CD14-positive monocyte (primary cell): ENCODE data around the gene BRAF. TPM values are rescaled to one million over a fixed set of nuclear protein-coding genes. Genes with fewer than 3 reads are reported as not detected.

Experiments used
- DNase-seq, 3 donors: peaks; one replicate each; pipeline ENCODE4 v3.0.0-alpha.2; 2011 to 2022
- H2AFZ ChIP-seq: 2 replicates; pipeline ENCODE4 v1.6.0; 2012; ENCODE audit warnings: mild to moderate bottlenecking, low read depth, low read length, inconsistent platforms; ENCODE audit not compliant: insufficient read depth, poor library complexity, severe bottlenecking
- H3K27ac ChIP-seq, 2 donors: 1 replicate in 1 of 2; 2 replicates in 1 of 2; pipeline ENCODE4 v1.5.1; 2012 to 2013; ENCODE audit warnings: low read length in 2 of 2, control low read depth in 1 of 2, inconsistent platforms in 1 of 2, low read depth in 1 of 2, mild to moderate bottlenecking in 1 of 2
- H3K27me3 ChIP-seq, 2 donors: one replicate each; pipeline versions ENCODE4 v1.6.0 to v1.6.1; 2011 to 2013; ENCODE audit warnings: low read length in 2 of 2; ENCODE audit not compliant: control insufficient read depth in 2 of 2, insufficient read depth in 2 of 2
- H3K36me3 ChIP-seq, 2 donors: replicated peaks in 1 of 2; 1 replicate in 1 of 2; 2 replicates in 1 of 2; pipeline versions ENCODE4 v1.5.1 to v1.6.1; 2012 to 2013; ENCODE audit warnings: low read length in 2 of 2, control low read depth in 1 of 2, inconsistent platforms in 1 of 2, mild to moderate bottlenecking in 1 of 2; ENCODE audit not compliant: insufficient read depth in 2 of 2, control insufficient read depth in 1 of 2
- H3K4me1 ChIP-seq, 2 donors: 1 replicate in 1 of 2; 2 replicates in 1 of 2; pipeline versions ENCODE4 v1.5.1 to v1.6.1; 2012 to 2013; ENCODE audit warnings: low read length in 2 of 2, control low read depth in 1 of 2, inconsistent platforms in 1 of 2, mild to moderate bottlenecking in 1 of 2, moderate library complexity in 1 of 2; ENCODE audit not compliant: insufficient read depth in 2 of 2, control insufficient read depth in 1 of 2
- H3K4me2 ChIP-seq: replicated peaks from 2 replicates; pipeline ENCODE3; 2012; ENCODE audit warnings: low read length, moderate library complexity, mild to moderate bottlenecking; ENCODE audit not compliant: poor library complexity, severe bottlenecking; ENCODE audit errors: extremely low read depth
- H3K4me3 ChIP-seq, 3 experiments: fragments of 200-600 bp in 1 of 3; sonication (generic) in 1 of 3; replicated peaks in 1 of 3; 1 replicate in 2 of 3; 2 replicates in 1 of 3; pipeline ENCODE4 v1.5.1; 2011 to 2013; ENCODE audit warnings: low read length in 3 of 3, mild to moderate bottlenecking in 3 of 3, control low read depth in 2 of 3, low read depth in 2 of 3, inconsistent platforms in 1 of 3, moderate library complexity in 1 of 3
- H3K79me2 ChIP-seq: 2 replicates; pipeline ENCODE4 v1.6.0; 2012; ENCODE audit warnings: mild to moderate bottlenecking, control low read depth, inconsistent platforms, low read length, moderate library complexity; ENCODE audit not compliant: insufficient read depth
- H3K9ac ChIP-seq: 2 replicates; pipeline ENCODE4 v1.6.0; 2017; ENCODE audit warnings: low read length, mild to moderate bottlenecking; ENCODE audit not compliant: insufficient read depth, poor library complexity, severe bottlenecking
- H3K9me3 ChIP-seq, 2 donors: replicated peaks in 1 of 2; 1 replicate in 1 of 2; 2 replicates in 1 of 2; pipeline versions ENCODE4 v1.5.1 to v1.6.1; 2012 to 2013; ENCODE audit warnings: low read length in 2 of 2, control low read depth in 1 of 2; ENCODE audit not compliant: control insufficient read depth in 1 of 2, insufficient read depth in 1 of 2
- H4K20me1 ChIP-seq: 2 replicates; pipeline ENCODE4 v1.6.0; 2012; ENCODE audit warnings: mild to moderate bottlenecking, low read length, control low read depth, moderate library complexity; ENCODE audit not compliant: insufficient read depth
- H3K27ac Mint-ChIP-seq, 7 donors: one replicate each; pipeline ENCODE4 v1.8.0; 2020; ENCODE audit warnings: mild to moderate bottlenecking in 7 of 7, mixed read lengths in 7 of 7, moderate library complexity in 6 of 7, inconsistent platforms in 2 of 7
- H3K27me3 Mint-ChIP-seq, 3 donors: one replicate each; pipeline ENCODE4 v1.8.0; 2021 to 2022; ENCODE audit warnings: low read depth in 3 of 3, mild to moderate bottlenecking in 3 of 3, mixed read lengths in 3 of 3, moderate library complexity in 3 of 3, inconsistent platforms in 1 of 3
- H3K36me3 Mint-ChIP-seq, 2 donors: one replicate each; pipeline ENCODE4 v1.8.0; 2020; ENCODE audit warnings: mixed read lengths in 2 of 2, inconsistent platforms in 1 of 2, mild to moderate bottlenecking in 1 of 2
- H3K4me1 Mint-ChIP-seq: one replicate; pipeline ENCODE4 v1.8.0; 2020; ENCODE audit warnings: mild to moderate bottlenecking, mixed read lengths
- H3K4me3 Mint-ChIP-seq, 2 donors: one replicate each; pipeline ENCODE4 v1.8.0; 2020; ENCODE audit warnings: mild to moderate bottlenecking in 2 of 2, mixed read lengths in 2 of 2, moderate library complexity in 1 of 2
- H3K9me3 Mint-ChIP-seq, 7 donors: one replicate each; pipeline ENCODE4 v1.8.0; 2020 to 2022; ENCODE audit warnings: mixed read lengths in 7 of 7, mild to moderate bottlenecking in 6 of 7, moderate library complexity in 6 of 7, inconsistent platforms in 2 of 7
- CTCF ChIP-seq: fragments of 200-600 bp; IDR thresholded peaks from one replicate; pipeline ENCODE4 v1.8.0; 2022; ENCODE audit warnings: antibody characterized with exemption, mild to moderate bottlenecking
- WGBS: methylation state at CpG from one replicate; pipeline ENCODE4 v1.1.5; 2013; ENCODE audit warnings: missing lambda C conversion rate; ENCODE audit not compliant: insufficient coverage; 5-methylcytosine and 5-hydroxymethylcytosine counted together
- intact Hi-C, 2 donors: fragments of 100-400 bp; cut with micrococcal nuclease; formaldehyde crosslinking; loops; one replicate each; pipeline versions ENCODE4 v1.15.0 to v1.15.1; 2023
- polyA plus RNA-seq, 3 donors: library from polyadenylated mRNA; depleted of rRNA in 1 of 3; unstranded in 2 of 3; stranded (reverse) in 1 of 3; fragments of 300-500 nt in 2 of 3; fragments of >200 nt in 1 of 3; fragmentation: Illumina TruSeq in 2 of 3; gene quantifications; 1 replicate in 2 of 3; 2 replicates in 1 of 3; pipeline ENCODE4 v1.2.3, GENCODE V29; 2012 to 2021

The BRAF gene
- polyA plus RNA-seq, 3 donors, result 3.8 to 10.0 (median 5.6) TPM

- Mint-ChIP-seq H3K4me3 (no peak overlapping the region), H3K27ac (no peak overlapping the region), H3K4me1 (peaks cover 25% of the 10 kb centered on the region), H3K36me3 (peaks cover 8 to 18% of the 10 kb centered on the region in 2 donors), H3K9me3 (peaks cover 0 to 6% (median 5%) of the 10 kb centered on the region in 7 donors), H3K27me3 (peaks cover 0 to 2% (median 0%) of the 10 kb centered on the region in 3 donors)
- Histone ChIP-seq H3K4me2 (no peak overlapping the region), H3K9ac (no peak overlapping the region), H3K4me3 (no peak overlapping the region), H3K9me3 (peaks cover 0 to 2% of the 10 kb centered on the region in 2 donors), H3K27ac (no peak overlapping the region), H3K36me3 (peaks cover 0 to 4% of the 10 kb centered on the region in 2 donors), H3K4me1 (peaks cover 0 to 5% of the 10 kb centered on the region in 2 donors), H4K20me1 (peaks cover 57% of the 10 kb centered on the region), H3K27me3 (no peaks in the 10 kb centered on the region), H2AFZ (no peak overlapping the region), H3K79me2 (peaks cover 76% of the 10 kb centered on the region)
- WGBS, result no CpG with 5 or more reads among the region's 2 CpGs
- TF ChIP-seq CTCF, result no peak
- intact Hi-C loops, result no loop called here
- peak in 1 of 3 donors; percentile 14 for DNase-seq
Observed at GRCh38 chr7:140876519-140877248, 48.0 kb downstream of the BRAF start.

GRCh38 chr7:140873434-140873833 is 51.3 kb downstream of the BRAF start:
- no peak for TF ChIP-seq CTCF

More at GRCh38 chr7:140873434-140873833, 51.3 kb downstream of the BRAF start:
- peaks cover 28% of the 10 kb centered on the region for H3K4me1 Mint-ChIP-seq
- Histone ChIP-seq H3K9ac (no peak overlapping the region), H4K20me1 (peaks cover 61% of the 10 kb centered on the region), H3K4me3 (no peak overlapping the region), H3K27me3 (no peaks in the 10 kb centered on the region), H3K36me3 (peaks cover 0 to 4% of the 10 kb centered on the region in 2 donors), H3K9me3 (peaks cover 0 to 2% of the 10 kb centered on the region in 2 donors), H3K27ac (no peak overlapping the region), H3K4me1 (peaks cover 0 to 19% of the 10 kb centered on the region in 2 donors), H3K4me2 (no peak overlapping the region), H2AFZ (no peak overlapping the region), H3K79me2 (peaks cover 69% of the 10 kb centered on the region)
- H3K4me3 Mint-ChIP-seq, result no peak overlapping the region
- H3K27ac Mint-ChIP-seq, result peak overlapping the region in 2 of 7 donors; percentile 24 to 68
- intact Hi-C loops, result no loop called here
- H3K27me3 Mint-ChIP-seq, result peaks cover 0 to 2% (median 0%) of the 10 kb centered on the region in 3 donors
- DNase-seq, result no peak
- H3K36me3 Mint-ChIP-seq, result peaks cover 13 to 18% of the 10 kb centered on the region in 2 donors
- WGBS, result 100% methylated on average over 4 of the region's 4 CpGs
- H3K9me3 Mint-ChIP-seq, result peaks cover 0 to 10% (median 5%) of the 10 kb centered on the region in 7 donors
